Measurements from ENCODE around the gene NVL. TPM values are rescaled to one million over a fixed set of nuclear protein-coding genes. Genes with fewer than 3 reads are reported as not detected.

NVL gene
- total RNA-seq, 1 donor from 2014 or later = 10.3 TPM

- TF ChIP-seq, protein P1, sequence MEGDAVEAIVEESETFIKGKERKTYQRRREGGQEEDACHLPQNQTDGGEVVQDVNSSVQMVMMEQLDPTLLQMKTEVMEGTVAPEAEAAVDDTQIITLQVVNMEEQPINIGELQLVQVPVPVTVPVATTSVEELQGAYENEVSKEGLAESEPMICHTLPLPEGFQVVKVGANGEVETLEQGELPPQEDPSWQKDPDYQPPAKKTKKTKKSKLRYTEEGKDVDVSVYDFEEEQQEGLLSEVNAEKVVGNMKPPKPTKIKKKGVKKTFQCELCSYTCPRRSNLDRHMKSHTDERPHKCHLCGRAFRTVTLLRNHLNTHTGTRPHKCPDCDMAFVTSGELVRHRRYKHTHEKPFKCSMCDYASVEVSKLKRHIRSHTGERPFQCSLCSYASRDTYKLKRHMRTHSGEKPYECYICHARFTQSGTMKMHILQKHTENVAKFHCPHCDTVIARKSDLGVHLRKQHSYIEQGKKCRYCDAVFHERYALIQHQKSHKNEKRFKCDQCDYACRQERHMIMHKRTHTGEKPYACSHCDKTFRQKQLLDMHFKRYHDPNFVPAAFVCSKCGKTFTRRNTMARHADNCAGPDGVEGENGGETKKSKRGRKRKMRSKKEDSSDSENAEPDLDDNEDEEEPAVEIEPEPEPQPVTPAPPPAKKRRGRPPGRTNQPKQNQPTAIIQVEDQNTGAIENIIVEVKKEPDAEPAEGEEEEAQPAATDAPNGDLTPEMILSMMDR (IDR thresholded peaks at IDR 0.05; ENCODE audit: borderline replicate concordance) = no peak
- no peaks in the 10 kb centered on the region for H3K27me3 ChIP-seq (ENCODE audit: low read depth)
- intact Hi-C loops (cut with micrococcal nuclease) = no loop called here
- DNase-seq = no peak
- peaks cover 24% of the 10 kb centered on the region for H3K4me1 ChIP-seq
- no peaks in the 10 kb centered on the region for H3K36me3 ChIP-seq
- H3K27ac ChIP-seq (replicated peaks) = no peak overlapping the region
- H3K9me3 ChIP-seq (replicated peaks) = no peaks in the 10 kb centered on the region
- no peak overlapping the region for H3K4me3 ChIP-seq
These were observed 128.1 kb downstream of the NVL start for GRCh38 chr1:224201853-224202252.

- DNase-seq = no peak
- H3K27me3 ChIP-seq (ENCODE audit: low read depth) = no peaks in the 10 kb centered on the region
- no peak overlapping the region for H3K4me3 ChIP-seq
- TF ChIP-seq, protein P1 (IDR thresholded peaks at IDR 0.05; ENCODE audit: borderline replicate concordance) = no peak
- intact Hi-C loops (cut with micrococcal nuclease) = no loop called here
- peaks cover 24% of the 10 kb centered on the region for H3K4me1 ChIP-seq
- H3K27ac ChIP-seq (replicated peaks) = no peak overlapping the region
- no peaks in the 10 kb centered on the region for H3K9me3 ChIP-seq (replicated peaks)
- no peaks in the 10 kb centered on the region for H3K36me3 ChIP-seq
These were observed 128.6 kb downstream of the NVL start for GRCh38 chr1:224201383-224201782.

DNA sequence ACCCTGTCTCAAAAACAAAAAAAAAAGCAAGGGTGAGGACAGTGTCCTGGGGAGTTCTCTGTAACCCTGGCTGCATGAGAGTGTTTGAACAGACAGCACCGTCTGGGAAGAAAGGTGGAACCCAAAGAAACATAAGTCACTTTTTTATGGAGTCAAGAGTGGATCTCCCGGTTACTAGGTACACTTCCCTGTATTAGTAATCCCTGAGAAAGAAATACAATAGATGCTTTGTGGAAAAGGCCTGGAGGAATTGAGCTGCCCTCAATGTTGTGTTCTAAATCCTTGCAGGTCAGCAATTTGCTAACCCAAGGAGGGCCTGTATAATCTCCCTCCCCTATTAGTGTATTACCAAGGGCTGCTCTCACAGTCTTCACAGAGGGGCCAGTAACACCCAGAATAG lies 130.3 kb downstream of the NVL start:
- peaks cover 16% of the 10 kb centered on the region for H3K4me1 ChIP-seq
- no peak overlapping the region for H3K27ac ChIP-seq (replicated peaks)
- no peaks in the 10 kb centered on the region for H3K9me3 ChIP-seq (replicated peaks)
- TF ChIP-seq, protein P1 (IDR thresholded peaks at IDR 0.05; ENCODE audit: borderline replicate concordance) = no peak
- intact Hi-C loops (cut with micrococcal nuclease) = no loop called here
- DNase-seq = no peak
- H3K27me3 ChIP-seq (ENCODE audit: low read depth) = no peaks in the 10 kb centered on the region
- H3K4me3 ChIP-seq = no peak overlapping the region
- no peaks in the 10 kb centered on the region for H3K36me3 ChIP-seq

GRCh38 chr1:224198572-224198971 lies 131.4 kb downstream of the NVL start:
- TF ChIP-seq, protein P1 (IDR thresholded peaks at IDR 0.05; ENCODE audit: borderline replicate concordance) = no peak
- no peak overlapping the region for H3K4me3 ChIP-seq
- H3K27me3 ChIP-seq (ENCODE audit: low read depth) = no peaks in the 10 kb centered on the region
- no peak overlapping the region for H3K27ac ChIP-seq (replicated peaks)
- no peaks in the 10 kb centered on the region for H3K9me3 ChIP-seq (replicated peaks)
- H3K4me1 ChIP-seq = peaks cover 5% of the 10 kb centered on the region
- H3K36me3 ChIP-seq = peaks cover 9% of the 10 kb centered on the region
- no peak for DNase-seq
- intact Hi-C loops (cut with micrococcal nuclease) = no loop called here

DNA sequence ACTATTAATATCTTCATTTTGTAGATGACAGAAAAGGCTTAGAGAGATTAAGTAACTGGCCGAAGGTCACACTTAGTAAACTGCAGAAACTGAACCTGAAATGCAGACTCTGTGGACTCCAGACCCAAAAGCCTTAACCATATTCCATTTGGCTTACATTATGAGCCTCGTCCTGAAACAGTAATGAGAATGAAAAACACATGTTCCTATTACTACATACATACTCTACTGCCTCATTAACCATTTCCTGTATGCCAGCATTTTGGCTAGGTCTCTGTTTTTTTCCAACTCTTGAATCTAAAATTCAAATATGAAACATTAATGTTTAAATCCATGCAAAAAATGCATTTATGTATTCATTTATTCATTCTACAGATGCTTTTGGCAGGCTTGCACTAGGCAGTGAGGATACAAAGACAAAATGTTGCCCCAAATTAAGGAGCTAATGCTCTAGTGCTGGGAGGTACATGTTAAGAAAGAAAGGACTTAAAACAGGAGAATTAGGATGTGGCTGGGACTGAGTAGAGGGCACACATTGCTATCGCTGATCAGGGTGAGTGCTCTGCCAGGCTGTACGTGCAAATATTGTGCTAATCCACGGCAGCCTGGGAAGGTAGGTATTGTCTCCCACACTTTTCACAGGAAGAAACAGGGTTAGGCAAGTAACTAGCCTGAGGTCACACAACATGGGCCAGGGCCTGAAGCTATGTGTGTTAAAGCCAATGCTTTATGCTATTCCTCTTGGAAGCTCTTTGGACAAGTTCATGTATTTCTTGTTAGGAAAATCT lies 133.0 kb downstream of the NVL start:
- H3K27ac ChIP-seq (replicated peaks) = no peak overlapping the region
- H3K36me3 ChIP-seq = peaks cover 24% of the 10 kb centered on the region
- no peaks in the 10 kb centered on the region for H3K9me3 ChIP-seq (replicated peaks)
- TF ChIP-seq, protein P1 (IDR thresholded peaks at IDR 0.05; ENCODE audit: borderline replicate concordance) = no peak
- H3K27me3 ChIP-seq (ENCODE audit: low read depth) = no peaks in the 10 kb centered on the region
- no peak overlapping the region for H3K4me3 ChIP-seq
- no peak for DNase-seq
- intact Hi-C loops (cut with micrococcal nuclease) = no loop called here
- no peaks in the 10 kb centered on the region for H3K4me1 ChIP-seq
